ENCODE data around the gene ANKRD39.

Gene ANKRD39

GRCh38 chr2:96872591-96873349, 15.0 kb upstream of the ANKRD39 start:
- no peaks in the 10 kb centered on the region for H3K9me3 ChIP-seq (ENCODE audit: control insufficient read depth in 2 of 2, low read length in 2 of 2)
- no peak overlapping the region for H3K9ac ChIP-seq (ENCODE audit: low read depth in 1 of 2, low read length in 2 of 2)
- no peaks in the 10 kb centered on the region for H3K27me3 ChIP-seq (ENCODE audit: control insufficient read depth in 2 of 2, insufficient read depth in 2 of 2, low read length in 2 of 2)
- H3K4me3 ChIP-seq (ENCODE audit: low read length in 2 of 2), result no peak overlapping the region
- H3K27ac ChIP-seq (ENCODE audit: low read depth in 2 of 2, low read length in 2 of 2), result no peak overlapping the region
- H3K36me3 ChIP-seq (ENCODE audit: control insufficient read depth in 2 of 2, insufficient read depth in 2 of 2, low read length in 2 of 2), result no peaks in the 10 kb centered on the region
- peaks cover 10 to 31% of the 10 kb centered on the region in 2 donors for H3K4me1 ChIP-seq (ENCODE audit: control insufficient read depth in 2 of 2, insufficient read depth in 2 of 2, low read length in 2 of 2)

GRCh38 chr2:96870626-96871255, 12.9 kb upstream of the ANKRD39 start:
- Histone ChIP-seq H3K4me1 (ENCODE audit: control insufficient read depth in 2 of 2, insufficient read depth in 2 of 2, low read length in 2 of 2) (peaks cover 19 to 49% of the 10 kb centered on the region in 2 donors), H3K27ac (ENCODE audit: low read depth in 2 of 2, low read length in 2 of 2) (peak overlapping the region; percentile 84 to 85), H3K36me3 (ENCODE audit: control insufficient read depth in 2 of 2, insufficient read depth in 2 of 2, low read length in 2 of 2) (peaks cover 1 to 3% of the 10 kb centered on the region in 2 donors), H3K9me3 (ENCODE audit: control insufficient read depth in 2 of 2, low read length in 2 of 2) (no peaks in the 10 kb centered on the region), H3K27me3 (ENCODE audit: control insufficient read depth in 2 of 2, insufficient read depth in 2 of 2, low read length in 2 of 2) (no peaks in the 10 kb centered on the region), H3K4me3 (ENCODE audit: low read length in 2 of 2) (peak overlapping the region; percentile 70 to 71), H3K9ac (ENCODE audit: low read depth in 1 of 2, low read length in 2 of 2) (peak overlapping the region; percentile 76)

- H3K4me3 ChIP-seq (ENCODE audit: low read length in 2 of 2), result peak within 1 kb of the TSS; percentile 71 to 73
- H3K27ac ChIP-seq (ENCODE audit: low read depth in 2 of 2, low read length in 2 of 2), result peak within 1 kb of the TSS; percentile 84 to 85
- H3K4me1 ChIP-seq (ENCODE audit: control insufficient read depth in 2 of 2, insufficient read depth in 2 of 2, low read length in 2 of 2), result peaks cover 19 to 48% of the 10 kb centered on the region in 2 donors
- peak within 1 kb of the TSS; percentile 76 to 84 for H3K9ac ChIP-seq (ENCODE audit: low read depth in 1 of 2, low read length in 2 of 2)
- H3K27me3 ChIP-seq (ENCODE audit: control insufficient read depth in 2 of 2, insufficient read depth in 2 of 2, low read length in 2 of 2), result no peaks in the 10 kb centered on the region
- peaks cover 8 to 10% of the 10 kb centered on the region in 2 donors for H3K36me3 ChIP-seq (ENCODE audit: control insufficient read depth in 2 of 2, insufficient read depth in 2 of 2, low read length in 2 of 2)
- no peaks in the 10 kb centered on the region for H3K9me3 ChIP-seq (ENCODE audit: control insufficient read depth in 2 of 2, low read length in 2 of 2)
These were observed 12.2 kb upstream of the ANKRD39 start, which contains the start of gene SEMA4C for GRCh38 chr2:96869822-96870625. TSS of gene SEMA4C (minus strand) at chr2:96870080. CDS start at chr2:96867886, 2,194 bp downstream.

DNA sequence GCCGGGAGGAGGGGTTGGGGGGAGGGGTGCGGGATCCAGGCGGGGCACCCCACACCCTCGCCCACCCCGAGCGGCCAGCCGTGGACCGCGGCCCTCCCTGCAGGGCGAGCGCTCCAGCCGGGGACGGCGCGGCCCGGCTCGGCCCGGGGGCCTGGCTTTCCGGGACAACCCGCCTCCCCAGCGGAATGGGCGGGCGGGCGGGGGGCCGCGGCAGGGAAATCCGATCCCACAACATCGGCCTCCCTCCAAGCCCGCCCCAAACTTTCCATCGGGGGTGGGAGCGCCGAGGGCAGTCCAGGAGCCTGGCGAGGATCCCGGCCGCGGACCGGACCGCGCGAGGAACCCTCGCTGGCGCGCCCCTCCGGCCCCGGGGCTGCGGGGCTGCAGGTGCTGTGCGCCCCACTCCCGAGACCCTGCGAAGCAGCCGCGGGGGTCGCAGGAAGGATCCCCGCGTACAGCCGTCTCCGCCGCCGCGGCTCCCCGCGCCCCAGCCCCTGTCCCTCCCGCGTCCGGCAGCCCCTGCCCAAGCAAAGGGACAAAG, 11.5 kb upstream of the ANKRD39 start:
- Histone ChIP-seq H3K9ac (ENCODE audit: low read depth in 1 of 2, low read length in 2 of 2) (peak overlapping the region; percentile 75 to 84), H3K27me3 (ENCODE audit: control insufficient read depth in 2 of 2, insufficient read depth in 2 of 2, low read length in 2 of 2) (no peaks in the 10 kb centered on the region), H3K36me3 (ENCODE audit: control insufficient read depth in 2 of 2, insufficient read depth in 2 of 2, low read length in 2 of 2) (peaks cover 14 to 16% of the 10 kb centered on the region in 2 donors), H3K4me3 (ENCODE audit: low read length in 2 of 2) (peak overlapping the region; percentile 71 to 73), H3K9me3 (ENCODE audit: control insufficient read depth in 2 of 2, low read length in 2 of 2) (no peaks in the 10 kb centered on the region), H3K4me1 (ENCODE audit: control insufficient read depth in 2 of 2, insufficient read depth in 2 of 2, low read length in 2 of 2) (peaks cover 19 to 43% of the 10 kb centered on the region in 2 donors), H3K27ac (ENCODE audit: low read depth in 2 of 2, low read length in 2 of 2) (peak overlapping the region; percentile 84 to 85)

DNA sequence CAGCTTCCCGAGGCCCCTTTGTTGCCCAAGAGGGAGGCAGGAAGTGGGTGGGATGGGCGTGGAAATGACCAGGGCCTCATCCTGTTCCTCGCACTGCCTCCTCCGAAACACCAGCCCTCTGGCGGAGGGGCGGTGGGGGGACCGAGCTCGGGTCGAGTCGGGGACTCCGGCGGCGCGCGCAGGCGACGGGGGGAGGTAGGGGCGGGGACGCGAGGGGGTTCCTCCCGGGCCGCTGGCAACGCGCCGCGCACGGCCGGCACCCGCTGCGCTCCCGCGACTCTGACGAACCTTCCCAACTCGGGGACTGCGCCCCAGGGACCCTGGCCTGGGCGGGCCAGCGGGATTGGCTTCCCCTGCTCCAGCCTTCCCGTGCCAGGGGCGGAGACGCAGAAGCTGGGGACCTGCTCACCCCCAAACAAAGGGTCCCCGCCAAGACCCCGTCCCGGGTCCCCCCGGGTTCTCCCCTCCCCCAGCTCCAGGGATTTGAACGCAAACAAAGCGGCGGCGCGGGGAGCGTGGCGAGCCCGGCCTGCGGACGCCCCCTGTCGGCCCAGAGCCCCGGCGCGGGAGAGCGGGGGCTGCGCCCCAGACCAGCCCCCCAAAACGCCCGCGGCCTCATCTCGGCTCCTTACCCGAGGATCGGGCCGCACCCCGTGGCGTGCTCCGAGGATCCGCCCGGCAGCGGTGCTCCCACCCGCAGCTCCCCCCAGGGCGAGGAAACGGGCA, 10.9 kb upstream of the ANKRD39 start:
- Histone ChIP-seq H3K4me3 (ENCODE audit: low read length in 2 of 2) (peak overlapping the region; percentile 71 to 73), H3K4me1 (ENCODE audit: control insufficient read depth in 2 of 2, insufficient read depth in 2 of 2, low read length in 2 of 2) (peaks cover 19 to 37% of the 10 kb centered on the region in 2 donors), H3K9ac (ENCODE audit: low read depth in 1 of 2, low read length in 2 of 2) (peak overlapping the region; percentile 75 to 84), H3K27ac (ENCODE audit: low read depth in 2 of 2, low read length in 2 of 2) (peak overlapping the region; percentile 84 to 85), H3K27me3 (ENCODE audit: control insufficient read depth in 2 of 2, insufficient read depth in 2 of 2, low read length in 2 of 2) (no peaks in the 10 kb centered on the region), H3K9me3 (ENCODE audit: control insufficient read depth in 2 of 2, low read length in 2 of 2) (no peaks in the 10 kb centered on the region), H3K36me3 (ENCODE audit: control insufficient read depth in 2 of 2, insufficient read depth in 2 of 2, low read length in 2 of 2) (peaks cover 20 to 22% of the 10 kb centered on the region in 2 donors)

DNA sequence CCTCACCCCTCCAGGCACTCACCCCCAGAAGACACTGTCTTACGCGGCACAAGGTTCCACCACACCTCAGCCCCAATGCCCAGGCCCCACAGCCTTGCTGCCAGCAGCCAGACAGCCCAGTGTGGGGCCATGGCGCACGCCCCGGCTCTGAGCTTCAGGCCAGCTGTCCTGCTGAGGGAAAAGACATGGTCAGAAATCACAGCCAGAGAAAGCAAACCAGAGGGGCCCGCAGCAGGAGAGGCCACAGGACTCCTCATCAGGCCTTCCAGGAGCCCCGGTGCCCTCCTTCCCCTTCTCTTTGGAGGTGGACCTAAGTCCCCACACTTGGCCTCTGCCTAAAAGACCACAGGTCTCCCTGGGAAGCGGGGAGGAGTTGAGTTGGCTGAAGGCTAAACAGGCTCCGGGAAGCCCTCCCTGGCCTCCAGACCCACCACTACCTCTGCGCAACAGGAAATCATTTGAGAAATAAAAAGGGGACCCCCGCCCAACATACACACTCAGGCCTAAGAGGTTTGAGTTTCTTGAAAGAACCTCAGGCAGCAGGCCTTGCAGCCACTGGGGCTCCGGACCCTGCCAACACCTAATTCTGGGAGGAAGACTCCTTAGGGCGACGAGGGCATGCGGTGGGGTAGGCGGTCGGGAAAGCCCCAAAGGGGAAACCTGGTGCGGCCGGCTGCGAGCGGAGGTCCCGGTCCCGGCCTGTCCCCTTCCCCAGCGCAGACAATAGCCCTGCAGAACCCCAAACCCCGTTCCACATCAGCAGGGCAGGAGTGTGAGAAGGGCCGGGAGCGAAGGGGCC, 10.1 kb upstream of the ANKRD39 start:
- H3K9me3 ChIP-seq (ENCODE audit: control insufficient read depth in 2 of 2, low read length in 2 of 2), result no peaks in the 10 kb centered on the region
- peak overlapping the region; percentile 84 to 85 for H3K27ac ChIP-seq (ENCODE audit: low read depth in 2 of 2, low read length in 2 of 2)
- H3K36me3 ChIP-seq (ENCODE audit: control insufficient read depth in 2 of 2, insufficient read depth in 2 of 2, low read length in 2 of 2), result peaks cover 27 to 30% of the 10 kb centered on the region in 2 donors
- H3K27me3 ChIP-seq (ENCODE audit: control insufficient read depth in 2 of 2, insufficient read depth in 2 of 2, low read length in 2 of 2), result no peaks in the 10 kb centered on the region
- peak overlapping the region; percentile 72 to 84 for H3K9ac ChIP-seq (ENCODE audit: low read depth in 1 of 2, low read length in 2 of 2)
- peak overlapping the region; percentile 71 to 73 for H3K4me3 ChIP-seq (ENCODE audit: low read length in 2 of 2)
- H3K4me1 ChIP-seq (ENCODE audit: control insufficient read depth in 2 of 2, insufficient read depth in 2 of 2, low read length in 2 of 2), result peaks cover 19 to 34% of the 10 kb centered on the region in 2 donors

DNA sequence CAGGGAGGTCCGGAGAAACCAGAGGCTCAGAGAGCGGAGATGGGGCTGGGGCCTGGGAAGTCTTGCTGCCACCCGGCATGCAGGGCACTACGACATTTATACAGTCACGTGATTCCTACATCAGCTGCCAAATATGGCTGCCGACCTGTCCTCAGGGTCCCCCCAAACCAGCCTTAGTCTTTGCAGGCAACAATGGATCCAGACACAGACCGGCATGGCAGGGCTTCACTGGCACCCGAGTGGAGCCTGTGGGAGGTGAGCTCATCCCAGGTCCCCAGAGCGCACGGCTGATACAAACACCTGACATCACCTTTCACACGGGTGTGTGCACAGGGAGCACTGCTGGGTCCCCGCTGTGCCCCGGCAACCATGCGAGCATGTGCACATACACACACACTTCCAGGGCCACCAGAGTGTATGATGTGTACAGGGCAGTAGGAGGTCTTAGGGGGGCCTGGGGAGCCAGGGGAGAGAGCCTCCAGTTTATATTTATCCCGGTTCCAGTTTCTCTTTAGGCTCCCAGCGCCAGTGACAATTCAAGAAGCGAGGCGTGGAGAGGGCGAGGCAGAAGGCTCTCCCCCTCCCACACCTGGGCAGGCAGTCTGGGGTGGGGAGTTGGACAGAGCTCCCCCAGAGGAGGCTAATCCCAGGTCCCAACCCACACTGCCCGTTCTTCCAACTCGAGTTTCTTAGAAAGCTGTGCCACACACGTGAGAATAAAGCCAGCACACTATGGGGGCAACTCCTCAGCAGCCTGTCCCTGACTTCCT, 9.4 kb upstream of the ANKRD39 start:
- no peaks in the 10 kb centered on the region for H3K27me3 ChIP-seq (ENCODE audit: control insufficient read depth in 2 of 2, insufficient read depth in 2 of 2, low read length in 2 of 2)
- peak overlapping the region; percentile 71 to 73 for H3K4me3 ChIP-seq (ENCODE audit: low read length in 2 of 2)
- H3K36me3 ChIP-seq (ENCODE audit: control insufficient read depth in 2 of 2, insufficient read depth in 2 of 2, low read length in 2 of 2), result peaks cover 27 to 31% of the 10 kb centered on the region in 2 donors
- peaks cover 19 to 34% of the 10 kb centered on the region in 2 donors for H3K4me1 ChIP-seq (ENCODE audit: control insufficient read depth in 2 of 2, insufficient read depth in 2 of 2, low read length in 2 of 2)
- peak overlapping the region in 1 of 2 donors; percentile 84 for H3K27ac ChIP-seq (ENCODE audit: low read depth in 2 of 2, low read length in 2 of 2)
- H3K9me3 ChIP-seq (ENCODE audit: control insufficient read depth in 2 of 2, low read length in 2 of 2), result no peaks in the 10 kb centered on the region
- peak overlapping the region; percentile 72 to 84 for H3K9ac ChIP-seq (ENCODE audit: low read depth in 1 of 2, low read length in 2 of 2)

- peaks cover 24 to 34% of the 10 kb centered on the region in 2 donors for H3K4me1 ChIP-seq (ENCODE audit: control insufficient read depth in 2 of 2, insufficient read depth in 2 of 2, low read length in 2 of 2)
- no peaks in the 10 kb centered on the region for H3K27me3 ChIP-seq (ENCODE audit: control insufficient read depth in 2 of 2, insufficient read depth in 2 of 2, low read length in 2 of 2)
- H3K4me3 ChIP-seq (ENCODE audit: low read length in 2 of 2), result peak overlapping the region in 1 of 2 donors; percentile 34
- no peaks in the 10 kb centered on the region for H3K9me3 ChIP-seq (ENCODE audit: control insufficient read depth in 2 of 2, low read length in 2 of 2)
- no peak overlapping the region for H3K27ac ChIP-seq (ENCODE audit: low read depth in 2 of 2, low read length in 2 of 2)
- H3K36me3 ChIP-seq (ENCODE audit: control insufficient read depth in 2 of 2, insufficient read depth in 2 of 2, low read length in 2 of 2), result peaks cover 30 to 37% of the 10 kb centered on the region in 2 donors
- H3K9ac ChIP-seq (ENCODE audit: low read depth in 1 of 2, low read length in 2 of 2), result no peak overlapping the region
These were observed 8.8 kb upstream of the ANKRD39 start for GRCh38 chr2:96866586-96866985.
